CD4-positive, alpha-beta T cell treated with Interleukin-6 at 100 ng/mL for 8 hours (primary cell): Measurements from ENCODE around the gene C13orf46.

Experiments used
- DNase-seq: peaks from one replicate; pipeline ENCODE4 v3.0.0-alpha.2; 2020; ENCODE audit warnings: mixed read lengths, low spot score

C13orf46 gene

GRCh38 chr13:113954046-113954835 is 19.6 kb downstream of the C13orf46 start:
- DNase-seq = no peak

- no peak for DNase-seq
Observed at GRCh38 chr13:113953561-113953960, 20.3 kb downstream of the C13orf46 start.

- DNase-seq = no peak
Observed at GRCh38 chr13:113952983-113953520, 20.8 kb downstream of the C13orf46 start.

- DNase-seq = no peak
Observed at GRCh38 chr13:113952151-113952982, 21.5 kb downstream of the C13orf46 start.

GRCh38 chr13:113951246-113951999 is 22.5 kb downstream of the C13orf46 start:
- DNase-seq = peak; percentile 48

DNA sequence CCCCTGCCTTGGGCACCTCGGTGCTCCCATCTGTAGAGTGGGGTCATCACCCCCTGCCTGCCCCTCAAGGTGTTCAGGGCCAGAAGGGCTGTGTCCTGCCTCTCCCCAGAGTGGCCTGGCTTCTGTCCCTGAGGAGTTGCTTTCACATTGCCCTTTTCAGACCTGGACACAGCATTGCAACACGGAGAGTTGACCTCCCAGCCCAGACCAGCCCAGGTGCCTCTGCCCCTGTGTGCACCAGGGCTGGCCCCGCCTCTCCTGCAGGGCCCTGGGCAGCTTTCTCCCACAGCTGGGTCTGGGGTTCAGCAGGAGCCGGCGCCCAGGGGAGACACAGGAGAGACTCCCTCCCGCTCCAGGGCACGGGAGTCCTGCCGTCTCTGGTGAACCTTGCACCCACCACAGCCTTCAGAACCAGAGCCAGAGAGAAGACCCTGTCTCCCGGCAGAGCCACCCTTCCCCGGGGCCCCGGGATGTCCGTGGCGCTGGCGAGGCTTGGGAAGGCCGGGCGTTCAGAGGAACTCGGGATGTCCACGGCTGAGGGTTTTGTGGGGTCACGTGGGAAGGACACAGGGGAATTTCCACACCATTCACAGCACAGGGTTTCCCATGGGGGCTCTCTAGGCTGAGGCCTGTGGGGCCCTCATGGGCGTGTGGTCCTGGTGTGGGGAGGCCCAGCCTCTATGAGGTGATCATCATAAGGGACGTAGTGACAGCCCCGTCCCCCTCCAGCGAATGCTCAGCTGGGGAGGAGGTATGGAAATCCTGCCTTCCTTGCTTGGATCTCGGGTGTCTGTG is 23.2 kb downstream of the C13orf46 start:
- DNase-seq = no peak

GRCh38 chr13:113949546-113949945 is 24.3 kb downstream of the C13orf46 start:
- DNase-seq = no peak

DNA sequence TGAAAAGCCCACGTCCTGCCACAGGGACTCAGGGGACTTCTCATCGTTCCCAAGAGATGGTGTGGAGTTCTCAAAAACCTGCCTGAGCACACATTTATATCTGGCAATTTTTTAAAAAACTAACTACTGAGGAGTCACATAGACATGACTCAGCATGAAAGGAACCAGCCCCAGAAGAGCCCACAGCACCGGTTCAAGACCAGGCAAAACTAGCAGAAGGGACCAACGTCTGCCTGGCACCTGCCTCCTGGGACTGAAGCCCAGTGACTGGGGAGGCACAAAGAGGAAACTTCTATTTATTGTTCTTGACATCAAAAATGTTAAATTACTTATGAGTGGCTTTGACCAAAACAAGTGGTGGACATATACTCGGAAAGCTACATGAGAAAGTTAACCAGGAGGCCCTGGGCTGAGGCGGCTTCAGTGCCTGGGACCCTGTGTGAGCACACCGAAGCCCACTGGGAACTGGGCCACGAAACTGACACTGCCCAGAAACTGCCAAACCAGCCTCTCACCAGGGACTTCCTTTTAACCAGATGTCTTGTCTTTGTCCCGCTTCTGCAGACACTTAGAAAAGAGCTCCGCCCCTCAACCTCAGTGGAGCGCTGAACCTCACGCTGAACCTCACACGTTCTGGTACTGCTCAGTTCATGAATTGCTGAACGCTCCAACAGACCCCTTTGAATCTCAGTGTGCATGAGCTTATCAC is 25.7 kb downstream of the C13orf46 start:
- DNase-seq = no peak

- DNase-seq = no peak
Observed at GRCh38 chr13:113947311-113948033, 26.4 kb downstream of the C13orf46 start.

GRCh38 chr13:113946409-113947181 is 27.3 kb downstream of the C13orf46 start:
- DNase-seq = no peak

DNA sequence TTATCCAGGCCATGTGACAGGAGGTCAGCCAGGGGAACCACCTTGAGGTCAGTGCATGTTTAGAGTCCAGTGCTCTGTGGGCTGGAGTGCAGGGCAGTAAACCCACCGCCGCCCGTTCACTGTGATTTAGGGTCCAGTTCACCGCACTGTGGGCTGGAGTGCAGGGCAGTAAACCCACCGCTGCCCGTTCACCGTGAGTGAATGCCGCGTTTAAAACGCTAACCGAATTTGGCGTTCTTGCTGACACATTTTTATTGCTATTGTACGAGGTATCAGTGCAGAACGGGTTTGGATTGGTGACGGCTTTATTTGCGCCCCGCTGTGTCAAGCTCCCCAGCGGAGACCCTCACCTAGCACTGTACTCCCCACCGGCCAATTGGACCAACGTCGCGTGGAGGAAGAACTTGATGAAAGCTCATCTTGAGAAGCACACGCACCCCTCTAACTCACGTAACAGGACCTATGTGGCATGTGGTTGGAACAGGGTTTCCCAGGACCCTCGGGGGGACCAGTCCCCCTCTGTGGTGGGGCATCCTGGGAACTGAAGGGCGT is 27.9 kb downstream of the C13orf46 start:
- DNase-seq = no peak

- DNase-seq = no peak
Observed at GRCh38 chr13:113943821-113944565, 29.9 kb downstream of the C13orf46 start.

GRCh38 chr13:113942591-113943103 is 31.2 kb downstream of the C13orf46 start:
- no peak for DNase-seq

GRCh38 chr13:113941571-113942191 is 32.2 kb downstream of the C13orf46 start:
- no peak for DNase-seq

- no peak for DNase-seq
Observed at GRCh38 chr13:113939944-113940297, 34.0 kb downstream of the C13orf46 start.

GRCh38 chr13:113939129-113939943 is 34.5 kb downstream of the C13orf46 start:
- DNase-seq = no peak

DNA sequence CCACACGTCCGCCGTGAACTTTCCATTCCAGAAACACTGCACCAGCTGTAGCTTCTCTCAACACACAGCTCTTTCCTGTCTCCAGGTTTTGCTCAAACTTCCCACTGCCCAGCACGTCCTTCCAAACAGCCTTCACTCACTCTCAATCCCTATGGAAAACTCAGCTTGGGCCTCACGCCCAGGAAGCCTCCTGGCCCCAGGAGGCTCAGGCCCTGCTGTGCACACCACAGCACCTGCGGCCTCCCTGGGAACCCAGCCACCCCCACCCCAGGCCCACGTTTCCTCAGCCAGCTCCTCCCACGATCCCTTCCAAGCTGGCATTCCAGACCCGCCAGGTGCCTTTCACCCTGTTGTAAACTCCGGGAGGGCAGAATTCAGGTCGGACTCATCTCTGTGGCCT is 35.2 kb downstream of the C13orf46 start:
- DNase-seq = no peak
